GM06990 (cell line): ENCODE results near the gene FAAP100.

Source experiments
- DNase-seq: peaks from one replicate; pipeline ENCODE4 v3.0.0-alpha.2; 2011; ENCODE audit not compliant: insufficient read length; ENCODE audit errors: extremely low read depth
- H3K27me3 ChIP-seq: replicated peaks from 2 replicates; pipeline ENCODE4 v1.6.0; 2011; ENCODE audit warnings: low read length; ENCODE audit not compliant: control insufficient read depth, insufficient read depth
- H3K36me3 ChIP-seq: 2 replicates; pipeline ENCODE4 v1.5.1; 2011; ENCODE audit warnings: low read length; ENCODE audit not compliant: control insufficient read depth, insufficient read depth
- H3K4me3 ChIP-seq: replicated peaks from 2 replicates; pipeline ENCODE4 v1.5.1; 2011; ENCODE audit warnings: low read depth, mild to moderate bottlenecking, control low read depth, low read length
- CTCF ChIP-seq: IDR thresholded peaks from 2 replicates; pipeline ENCODE4 v1.5.1; 2011; ENCODE audit warnings: low read length, control low read depth, mild to moderate bottlenecking, inconsistent platforms; ENCODE audit not compliant: insufficient read depth, poor library complexity, severe bottlenecking

FAAP100 gene

GRCh38 chr17:81513372-81513752 lies 38.8 kb downstream of the FAAP100 start:
- Histone ChIP-seq H3K4me3 (peak overlapping the region; percentile 89), H3K27me3 (no peaks in the 10 kb centered on the region), H3K36me3 (peaks cover 28% of the 10 kb centered on the region)
- DNase-seq: peak; percentile 82
- TF ChIP-seq CTCF: no peak

- Histone ChIP-seq H3K36me3 (peaks cover 28% of the 10 kb centered on the region), H3K4me3 (peak within 1 kb of the TSS; percentile 89), H3K27me3 (no peaks in the 10 kb centered on the region)
- peak; percentile 96 for DNase-seq
- TF ChIP-seq CTCF: no peak
Observed at GRCh38 chr17:81512562-81513371, 39.4 kb downstream of the FAAP100 start, which contains the start of gene ACTG1. Gene ACTG1 (minus strand): TSS chr17:81512799. CDS start chr17:81512354, 445 bp downstream.

GRCh38 chr17:81511804-81512561 lies 40.2 kb downstream of the FAAP100 start:
- Histone ChIP-seq H3K4me3 (peak overlapping the region; percentile 83), H3K36me3 (peaks cover 28% of the 10 kb centered on the region), H3K27me3 (no peaks in the 10 kb centered on the region)
- no peak for TF ChIP-seq CTCF
- DNase-seq: peak; percentile 57

- Histone ChIP-seq H3K36me3 (peaks cover 28% of the 10 kb centered on the region), H3K27me3 (no peaks in the 10 kb centered on the region), H3K4me3 (peak overlapping the region; percentile 83)
- TF ChIP-seq CTCF: no peak
- DNase-seq: no peak
Observed at GRCh38 chr17:81511554-81511803, 40.7 kb downstream of the FAAP100 start.

GRCh38 chr17:81510785-81511553 lies 41.2 kb downstream of the FAAP100 start:
- DNase-seq: no peak
- H3K4me3 ChIP-seq: peak overlapping the region; percentile 83
- peaks cover 28% of the 10 kb centered on the region for H3K36me3 ChIP-seq
- H3K27me3 ChIP-seq: no peaks in the 10 kb centered on the region
- TF ChIP-seq CTCF: no peak
